ENCODE results near the gene NIBAN1. TPM values are rescaled to one million over a fixed set of nuclear protein-coding genes. Genes with fewer than 3 reads are reported as not detected.

Gene NIBAN1
- total and polyA plus RNA-seq, 3 donors from 2014 or later: 2.4 to 12.4 (median 4.0) TPM

GRCh38 chr1:184974837-184975115, 468 bp upstream of the NIBAN1 start:
- Histone ChIP-seq H3K27me3 (no peaks in the 10 kb centered on the region), H3K36me3 (ENCODE audit: low read depth, missing control alignments) (no peaks in the 10 kb centered on the region), H3K9me3 (no peaks in the 10 kb centered on the region), H3K27ac (no peak overlapping the region), H3K4me1 (peaks cover 4% of the 10 kb centered on the region), H3K4me3 (no peak overlapping the region)
- intact Hi-C loops (cut with DNase I; ENCODE audit: low total_unique reads): no loop called here
- WGBS, 2 donors: 51 to 52% methylated on average over 4 of the region's 4 CpGs
- TF ChIP-seq, protein P1, sequence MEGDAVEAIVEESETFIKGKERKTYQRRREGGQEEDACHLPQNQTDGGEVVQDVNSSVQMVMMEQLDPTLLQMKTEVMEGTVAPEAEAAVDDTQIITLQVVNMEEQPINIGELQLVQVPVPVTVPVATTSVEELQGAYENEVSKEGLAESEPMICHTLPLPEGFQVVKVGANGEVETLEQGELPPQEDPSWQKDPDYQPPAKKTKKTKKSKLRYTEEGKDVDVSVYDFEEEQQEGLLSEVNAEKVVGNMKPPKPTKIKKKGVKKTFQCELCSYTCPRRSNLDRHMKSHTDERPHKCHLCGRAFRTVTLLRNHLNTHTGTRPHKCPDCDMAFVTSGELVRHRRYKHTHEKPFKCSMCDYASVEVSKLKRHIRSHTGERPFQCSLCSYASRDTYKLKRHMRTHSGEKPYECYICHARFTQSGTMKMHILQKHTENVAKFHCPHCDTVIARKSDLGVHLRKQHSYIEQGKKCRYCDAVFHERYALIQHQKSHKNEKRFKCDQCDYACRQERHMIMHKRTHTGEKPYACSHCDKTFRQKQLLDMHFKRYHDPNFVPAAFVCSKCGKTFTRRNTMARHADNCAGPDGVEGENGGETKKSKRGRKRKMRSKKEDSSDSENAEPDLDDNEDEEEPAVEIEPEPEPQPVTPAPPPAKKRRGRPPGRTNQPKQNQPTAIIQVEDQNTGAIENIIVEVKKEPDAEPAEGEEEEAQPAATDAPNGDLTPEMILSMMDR (IDR thresholded peaks at IDR 0.05): no peak
- no peak for TF ChIP-seq POLR2A (IDR thresholded peaks at IDR 0.05)
- no peak for DNase-seq

GRCh38 chr1:184973272-184974055, 844 bp downstream of the NIBAN1 start:
- H3K27me3 ChIP-seq: no peaks in the 10 kb centered on the region
- peaks cover 4% of the 10 kb centered on the region for H3K4me1 ChIP-seq
- intact Hi-C loops (cut with DNase I; ENCODE audit: low total_unique reads): no loop called here
- no peaks in the 10 kb centered on the region for H3K9me3 ChIP-seq
- no peak for TF ChIP-seq POLR2A (IDR thresholded peaks at IDR 0.05)
- TF ChIP-seq, protein P1 (IDR thresholded peaks at IDR 0.05): no peak
- peak; percentile 42 for DNase-seq
- WGBS, 2 donors: 1 to 2% methylated on average over 23 to 32 of the region's 39 CpGs
- peak overlapping the region in 1 of 2 donors; percentile 37 for H3K27ac ChIP-seq
- no peaks in the 10 kb centered on the region for H3K36me3 ChIP-seq (ENCODE audit: low read depth, missing control alignments)
- peak overlapping the region; percentile 62 to 69 for H3K4me3 ChIP-seq

GRCh38 chr1:184972315-184973055, 1.8 kb downstream of the NIBAN1 start:
- Histone ChIP-seq H3K9me3 (no peaks in the 10 kb centered on the region), H3K4me1 (peaks cover 4% of the 10 kb centered on the region), H3K36me3 (ENCODE audit: low read depth, missing control alignments) (no peaks in the 10 kb centered on the region), H3K27ac (no peak overlapping the region), H3K4me3 (no peak overlapping the region), H3K27me3 (no peaks in the 10 kb centered on the region)
- TF ChIP-seq, protein P1 (IDR thresholded peaks at IDR 0.05): no peak
- TF ChIP-seq POLR2A (IDR thresholded peaks at IDR 0.05): no peak
- no peak for DNase-seq
- 65 to 78% methylated on average over 4 of the region's 4 CpGs for WGBS, 2 donors
- intact Hi-C loops (cut with DNase I; ENCODE audit: low total_unique reads): no loop called here

GRCh38 chr1:184971522-184972265, 2.6 kb downstream of the NIBAN1 start:
- no peak overlapping the region for H3K4me3 ChIP-seq
- no peak overlapping the region for H3K27ac ChIP-seq
- no peaks in the 10 kb centered on the region for H3K36me3 ChIP-seq (ENCODE audit: low read depth, missing control alignments)
- H3K4me1 ChIP-seq: peaks cover 4% of the 10 kb centered on the region
- TF ChIP-seq, protein P1 (IDR thresholded peaks at IDR 0.05): no peak
- no peak for TF ChIP-seq POLR2A (IDR thresholded peaks at IDR 0.05)
- 86 to 90% methylated on average over 8 of the region's 8 CpGs for WGBS, 2 donors
- no peaks in the 10 kb centered on the region for H3K9me3 ChIP-seq
- DNase-seq: no peak
- intact Hi-C loops (cut with DNase I; ENCODE audit: low total_unique reads): no loop called here
- H3K27me3 ChIP-seq: no peaks in the 10 kb centered on the region

All from testis (tissue), 3 donors.